HG03103 (cell line): ENCODE data around the gene TTC36.
"Not testable (repeated sequence)": the region's sequence is repeated elsewhere in the genome, so short reads cannot be mapped to it uniquely, and the experiment has no call there.

ENCODE experiments used
- ATAC-seq: cut with Tn5 transposase; IDR thresholded peaks from one replicate; pipeline ENCODE4 v1.9.1; 2021; ENCODE audit warnings: low read depth; ENCODE audit not compliant: unreplicated experiment

TTC36 gene

DNA sequence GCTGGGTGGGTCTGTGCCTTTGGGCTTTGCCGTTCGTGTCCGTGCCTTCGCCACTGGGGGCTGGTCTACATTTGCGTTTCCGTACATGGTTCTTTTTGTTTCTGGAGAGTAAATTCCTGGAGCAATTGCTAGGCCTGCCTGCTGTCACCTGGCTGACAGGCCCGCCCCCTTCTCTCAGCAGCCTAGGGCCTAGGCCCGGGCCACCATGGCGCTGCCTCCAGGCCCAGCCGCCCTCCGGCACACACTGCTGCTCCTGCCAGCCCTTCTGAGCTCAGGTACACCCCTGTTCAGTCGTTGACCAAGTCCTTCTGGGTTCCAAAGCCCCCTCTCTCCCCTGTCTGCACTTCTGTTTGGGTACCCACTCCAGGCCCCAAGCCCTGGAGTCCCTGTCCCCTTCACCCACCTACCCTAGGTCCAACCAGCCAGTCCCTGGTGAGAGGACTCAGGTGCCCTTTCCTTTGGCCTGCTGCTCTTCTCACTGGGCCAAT is 4.4 kb downstream of the TTC36 start:
- no peak for ATAC-seq

DNA sequence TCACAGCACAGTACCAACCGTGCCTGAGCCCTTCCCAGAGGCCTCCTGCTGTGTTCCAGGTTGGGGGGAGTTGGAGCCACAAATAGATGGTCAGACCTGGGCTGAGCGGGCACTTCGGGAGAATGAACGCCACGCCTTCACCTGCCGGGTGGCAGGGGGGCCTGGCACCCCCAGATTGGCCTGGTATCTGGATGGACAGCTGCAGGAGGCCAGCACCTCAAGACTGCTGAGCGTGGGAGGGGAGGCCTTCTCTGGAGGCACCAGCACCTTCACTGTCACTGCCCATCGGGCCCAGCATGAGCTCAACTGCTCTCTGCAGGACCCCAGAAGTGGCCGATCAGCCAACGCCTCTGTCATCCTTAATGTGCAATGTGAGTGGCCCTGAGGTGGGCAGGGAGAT is 4.8 kb downstream of the TTC36 start:
- ATAC-seq: no peak

DNA sequence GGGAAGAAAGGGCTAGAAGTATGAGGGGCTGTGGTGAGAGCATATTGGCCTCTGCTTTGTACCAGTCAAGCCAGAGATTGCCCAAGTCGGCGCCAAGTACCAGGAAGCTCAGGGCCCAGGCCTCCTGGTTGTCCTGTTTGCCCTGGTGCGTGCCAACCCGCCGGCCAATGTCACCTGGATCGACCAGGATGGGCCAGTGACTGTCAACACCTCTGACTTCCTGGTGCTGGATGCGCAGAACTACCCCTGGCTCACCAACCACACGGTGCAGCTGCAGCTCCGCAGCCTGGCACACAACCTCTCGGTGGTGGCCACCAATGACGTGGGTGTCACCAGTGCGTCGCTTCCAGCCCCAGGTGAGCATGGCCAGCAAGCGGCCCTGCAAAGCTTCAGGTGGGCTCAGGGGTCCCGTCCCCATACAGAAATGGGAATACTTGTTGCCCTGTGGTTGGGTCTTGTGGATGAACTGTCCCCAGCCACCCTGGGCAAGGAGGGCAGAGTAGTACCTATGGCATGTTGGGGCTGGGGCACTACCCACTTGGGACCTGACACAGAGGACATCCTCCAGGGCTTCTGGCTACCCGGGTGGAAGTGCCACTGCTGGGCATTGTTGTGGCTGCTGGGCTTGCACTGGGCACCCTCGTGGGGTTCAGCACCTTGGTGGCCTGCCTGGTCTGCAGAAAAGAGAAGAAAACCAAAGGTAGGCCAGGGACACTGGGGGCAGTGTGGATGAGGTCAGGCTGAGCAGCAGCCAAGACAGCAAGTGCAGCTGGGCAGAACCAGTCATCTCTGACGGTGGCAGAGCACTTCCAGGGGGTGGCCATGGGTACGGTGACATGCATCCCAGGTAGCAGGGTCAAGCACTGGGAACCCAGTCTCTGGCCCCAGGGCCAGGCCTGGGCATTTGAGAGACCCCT is 5.8 kb downstream of the TTC36 start:
- ATAC-seq: no peak

DNA sequence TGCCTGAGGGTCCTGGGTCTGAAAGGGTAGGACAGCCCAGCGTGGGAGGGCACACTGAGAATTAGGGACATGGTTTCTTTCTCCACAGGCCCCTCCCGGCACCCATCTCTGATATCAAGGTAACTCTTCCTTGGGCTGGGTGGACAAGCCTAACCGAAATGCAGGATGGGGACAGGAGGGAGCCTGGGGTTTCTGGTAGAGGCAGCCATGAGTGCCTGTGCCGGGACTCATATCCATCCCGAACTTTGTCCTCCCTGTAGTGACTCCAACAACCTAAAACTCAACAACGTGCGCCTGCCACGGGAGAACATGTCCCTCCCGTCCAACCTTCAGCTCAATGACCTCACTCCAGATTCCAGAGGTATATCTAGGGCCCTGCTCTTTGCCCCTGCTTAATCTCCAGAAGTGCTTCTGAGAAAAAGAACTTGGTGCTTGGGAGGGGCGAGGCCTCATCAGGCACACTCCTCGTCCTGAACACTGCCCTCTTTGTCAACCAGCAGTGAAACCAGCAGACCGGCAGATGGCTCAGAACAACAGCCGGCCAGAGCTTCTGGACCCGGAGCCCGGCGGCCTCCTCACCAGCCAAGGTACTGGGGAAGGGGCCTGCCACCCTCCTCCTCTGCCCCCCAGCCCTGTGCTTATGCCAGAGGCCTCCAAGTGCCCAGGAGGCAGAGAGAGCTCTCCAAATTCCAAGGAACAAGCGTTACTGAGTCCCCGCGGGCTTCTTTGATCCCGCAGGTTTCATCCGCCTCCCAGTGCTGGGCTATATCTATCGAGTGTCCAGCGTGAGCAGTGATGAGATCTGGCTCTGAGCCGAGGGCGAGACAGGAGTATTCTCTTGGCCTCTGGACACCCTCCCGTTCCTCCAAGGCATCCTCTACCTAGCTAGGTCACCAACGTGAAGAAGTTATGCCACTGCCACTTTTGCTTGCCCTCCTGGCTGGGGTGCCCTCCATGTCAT is 6.8 kb downstream of the TTC36 start:
- no peak for ATAC-seq

DNA sequence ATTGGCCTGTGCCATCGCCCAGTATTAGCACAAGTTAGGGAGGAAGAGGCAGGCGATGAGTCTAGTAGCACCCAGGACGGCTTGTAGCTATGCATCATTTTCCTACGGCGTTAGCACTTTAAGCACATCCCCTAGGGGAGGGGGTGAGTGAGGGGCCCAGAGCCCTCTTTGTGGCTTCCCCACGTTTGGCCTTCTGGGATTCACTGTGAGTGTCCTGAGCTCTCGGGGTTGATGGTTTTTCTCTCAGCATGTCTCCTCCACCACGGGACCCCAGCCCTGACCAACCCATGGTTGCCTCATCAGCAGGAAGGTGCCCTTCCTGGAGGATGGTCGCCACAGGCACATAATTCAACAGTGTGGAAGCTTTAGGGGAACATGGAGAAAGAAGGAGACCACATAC is 8.0 kb downstream of the TTC36 start:
- no peak for ATAC-seq

DNA sequence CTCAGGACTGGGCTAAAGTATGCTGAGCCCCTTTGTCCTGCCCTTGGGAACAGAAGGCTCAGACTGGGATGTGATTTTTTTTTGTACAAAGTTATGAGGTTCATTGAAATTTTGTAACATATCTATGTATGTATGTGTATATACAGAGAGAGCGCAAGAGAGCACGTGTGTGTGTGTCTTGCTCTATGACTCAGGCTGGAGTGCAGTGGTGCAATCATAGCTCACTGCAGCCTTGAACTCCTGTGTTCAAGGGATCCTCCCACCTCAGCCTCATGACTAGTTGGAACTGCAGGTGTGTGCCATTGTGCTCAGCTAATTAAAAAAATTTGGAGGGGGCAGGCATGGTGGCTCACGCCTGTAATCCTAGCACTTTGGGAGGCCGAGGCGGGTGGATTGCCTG is 9.5 kb downstream of the TTC36 start:
- ATAC-seq: no peak

DNA sequence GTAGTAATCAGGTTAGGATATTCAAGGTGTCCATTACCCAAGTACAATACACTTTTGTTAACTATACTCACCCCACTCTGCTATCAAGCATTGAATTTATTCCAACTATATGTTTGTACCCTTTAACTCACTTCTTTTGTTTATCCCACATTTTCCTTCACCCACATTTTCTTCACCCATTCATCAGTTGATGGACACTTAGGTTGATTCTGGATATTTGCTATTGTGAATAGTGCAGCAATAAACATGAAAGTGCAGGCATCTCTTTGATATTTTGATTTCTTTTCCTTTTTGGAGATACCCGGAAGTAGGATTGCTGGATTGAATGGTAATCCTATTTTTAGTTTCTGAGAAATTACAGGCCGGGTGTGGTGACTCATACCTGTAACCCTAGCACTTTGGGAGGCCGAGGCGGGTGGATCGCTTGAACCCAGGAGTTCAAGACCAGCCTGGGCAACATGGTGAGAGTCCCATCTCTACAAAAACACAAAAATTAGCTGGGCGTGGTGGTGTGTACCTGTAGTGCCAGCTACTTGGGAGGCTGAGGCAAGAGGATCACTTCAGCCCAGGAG is 10.2 kb downstream of the TTC36 start:
- ATAC-seq: no peak

DNA sequence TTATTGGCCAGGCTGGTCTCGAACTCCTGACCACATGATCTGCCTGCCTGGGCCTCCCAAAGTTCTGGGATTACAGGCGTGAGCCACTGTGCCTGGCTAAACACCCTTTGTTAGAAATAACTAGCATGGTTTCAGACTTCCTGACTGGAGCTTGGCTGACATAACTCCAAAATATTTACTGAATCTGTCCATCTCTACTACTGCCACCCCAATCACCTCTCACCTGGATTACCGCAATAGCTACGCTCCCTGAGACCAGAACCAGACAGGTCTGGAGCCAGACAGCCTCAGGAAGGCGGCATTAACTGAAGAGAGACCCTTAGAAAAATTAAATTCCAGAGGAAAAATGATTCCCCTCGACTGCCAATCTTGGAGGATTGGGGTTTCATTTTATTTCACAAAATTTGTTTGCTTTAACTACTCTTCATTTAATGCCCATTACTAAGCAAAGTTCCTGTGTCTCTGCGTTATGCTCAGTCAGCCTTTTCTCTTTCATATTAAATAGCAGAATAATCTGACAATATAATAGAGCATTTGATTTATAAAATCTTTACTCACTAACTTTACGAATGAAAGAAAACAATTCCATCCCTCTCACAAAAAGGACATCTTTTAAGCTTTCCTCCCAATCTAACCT is 16.9 kb downstream of the TTC36 start:
- ATAC-seq: no peak

DNA sequence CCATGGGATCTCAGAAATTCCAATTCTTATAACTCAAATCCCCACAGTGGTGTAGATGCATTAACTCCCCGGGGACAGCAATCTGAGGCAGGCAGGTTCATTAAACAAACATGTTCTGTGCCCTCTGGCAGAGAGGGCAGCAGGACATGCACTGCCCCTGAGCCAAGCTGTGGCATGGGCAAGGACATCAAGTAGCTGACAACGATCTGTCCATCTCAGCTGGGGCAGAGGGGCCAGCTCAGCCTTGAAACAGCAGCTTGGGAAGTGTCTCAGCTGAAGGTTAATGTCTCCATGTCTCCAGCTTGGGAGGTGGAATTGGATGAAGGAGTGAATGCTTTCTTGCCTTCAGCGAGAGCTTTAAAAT is 17.4 kb downstream of the TTC36 start:
- no peak for ATAC-seq

DNA sequence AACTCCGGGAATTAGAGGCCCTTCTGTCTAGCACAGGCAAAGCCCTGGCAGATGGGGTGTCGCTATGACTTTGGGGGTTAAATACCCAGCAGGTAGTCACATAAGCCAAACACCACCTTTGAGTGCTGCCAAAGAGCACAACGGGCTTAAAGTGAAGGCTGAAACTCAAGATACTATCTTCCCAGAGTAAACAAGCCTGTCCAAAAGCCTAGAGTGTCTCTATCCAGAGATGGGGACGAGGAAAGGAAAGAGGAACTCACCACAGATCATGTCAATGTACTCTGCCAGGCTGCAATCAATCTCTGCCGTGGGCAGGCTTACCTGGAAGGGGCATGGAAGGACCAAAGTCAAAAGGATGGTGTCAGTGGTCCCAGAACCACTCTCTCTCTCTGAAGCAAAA is 18.3 kb downstream of the TTC36 start:
- ATAC-seq: no peak

DNA sequence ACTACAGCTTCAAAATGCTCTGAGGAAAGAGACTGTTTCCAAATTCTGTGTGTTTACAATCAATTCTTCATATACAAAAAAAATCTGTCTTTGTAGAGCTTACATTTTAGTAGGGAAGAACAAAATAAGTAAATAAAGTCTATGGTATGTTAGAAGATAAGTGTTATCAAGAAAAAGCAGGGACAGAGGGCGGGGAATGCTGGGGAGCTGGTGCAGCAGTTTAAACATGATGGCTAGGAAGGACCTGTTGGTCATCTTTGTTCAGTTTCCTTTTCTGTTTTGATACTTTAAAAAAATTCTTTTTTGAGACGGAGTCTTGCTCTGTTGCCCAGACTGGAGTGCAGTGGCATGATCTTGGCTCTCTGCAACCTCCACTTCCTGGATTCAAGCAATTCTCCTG is 19.9 kb downstream of the TTC36 start:
- no peak for ATAC-seq

DNA sequence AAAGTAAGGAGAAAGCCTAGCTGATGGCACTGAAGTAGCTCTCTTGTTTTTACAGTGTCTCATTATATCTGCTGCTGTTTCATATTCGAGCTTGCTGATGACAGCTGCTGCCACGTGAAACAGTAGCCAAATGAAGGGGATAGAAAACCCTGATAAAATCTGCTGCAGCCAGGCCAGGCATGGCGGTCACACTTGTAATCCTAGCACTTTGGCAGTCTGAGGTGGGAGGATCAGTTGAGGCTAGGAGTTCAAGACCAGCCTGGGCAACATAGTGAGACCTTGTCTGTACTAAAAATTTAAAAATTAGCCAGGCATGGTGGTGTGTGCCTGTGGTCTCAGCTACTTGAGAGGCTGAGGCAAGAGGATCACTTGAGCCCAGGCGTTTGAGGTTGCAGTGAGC is 25.1 kb downstream of the TTC36 start:
- no peak for ATAC-seq

DNA sequence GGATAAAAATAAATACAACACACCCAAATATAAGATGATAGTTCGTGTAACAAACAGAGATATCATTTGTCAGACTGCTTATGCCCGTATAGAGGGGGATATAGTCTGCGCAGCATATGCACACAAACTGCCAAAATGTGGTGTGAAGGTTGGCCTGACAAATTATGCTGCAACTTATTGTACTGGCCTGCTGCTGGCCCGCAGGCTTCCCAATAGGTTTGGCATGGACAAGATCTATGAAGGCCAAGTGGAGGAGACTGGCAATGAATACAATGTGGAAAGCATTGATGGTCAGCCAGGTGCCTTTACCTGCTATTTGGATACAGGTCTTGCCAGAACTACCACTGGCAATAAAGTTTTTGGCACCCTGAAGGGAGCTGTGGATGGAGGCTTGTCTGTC is 33.5 kb downstream of the TTC36 start:
- ATAC-seq: no peak

DNA sequence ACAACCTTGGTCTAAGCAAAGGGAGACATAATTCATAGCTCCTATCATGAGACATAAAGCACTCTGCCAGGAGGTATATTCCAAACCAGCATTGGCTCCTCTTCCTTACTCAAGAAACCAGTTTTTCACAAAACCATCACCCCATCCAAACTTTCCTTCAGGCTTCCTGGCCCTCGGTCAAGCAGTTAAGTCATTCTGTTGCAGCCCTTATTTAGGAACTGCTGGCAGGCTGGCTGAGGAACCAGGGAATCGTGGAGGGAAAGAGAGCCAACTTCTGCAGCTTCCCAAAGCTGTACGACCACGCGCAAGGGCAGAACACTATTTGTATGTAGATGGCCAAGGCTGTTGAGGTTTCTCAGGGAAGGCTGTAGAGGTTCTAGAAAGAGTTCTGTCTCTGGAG is 37.8 kb downstream of the TTC36 start:
- ATAC-seq: no peak

DNA sequence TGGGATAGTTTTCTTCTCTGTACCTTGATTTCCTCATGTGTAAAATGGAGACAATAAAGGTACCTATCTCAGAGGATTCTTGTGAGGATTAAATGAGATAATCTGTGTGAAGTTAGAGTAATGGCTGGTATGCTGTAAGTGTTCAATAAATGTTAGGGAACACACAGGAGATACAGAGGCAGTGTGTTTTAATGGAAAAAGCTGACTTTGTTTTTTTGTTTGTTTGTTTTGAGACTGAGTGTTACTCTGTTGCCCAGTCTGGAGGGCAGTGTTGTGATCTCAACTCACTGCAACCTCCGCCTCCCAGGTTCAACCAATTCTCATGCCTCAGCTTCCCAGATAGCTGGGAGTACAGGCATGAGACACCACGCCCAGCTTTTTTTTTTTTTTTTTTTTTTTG is 42.4 kb downstream of the TTC36 start:
- no peak for ATAC-seq

DNA sequence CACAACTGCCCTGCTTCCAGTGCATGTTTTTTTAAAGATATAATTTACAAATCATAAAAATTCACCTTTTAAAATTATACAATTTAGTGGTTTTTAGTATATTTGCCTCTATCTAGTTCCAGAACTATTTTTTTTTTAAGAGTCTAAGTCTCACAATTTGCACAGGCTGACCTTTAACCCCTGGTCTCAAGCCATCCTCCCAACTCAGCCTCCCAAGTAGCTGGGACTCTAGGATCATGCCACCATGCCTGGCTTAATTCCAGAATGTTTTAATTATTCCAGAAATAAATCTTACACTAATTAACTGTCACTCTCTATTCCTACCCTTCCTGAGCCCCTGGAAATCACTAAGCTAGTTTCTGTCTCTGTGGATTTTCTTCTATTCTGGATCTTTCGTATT is 43.5 kb downstream of the TTC36 start:
- no peak for ATAC-seq

DNA sequence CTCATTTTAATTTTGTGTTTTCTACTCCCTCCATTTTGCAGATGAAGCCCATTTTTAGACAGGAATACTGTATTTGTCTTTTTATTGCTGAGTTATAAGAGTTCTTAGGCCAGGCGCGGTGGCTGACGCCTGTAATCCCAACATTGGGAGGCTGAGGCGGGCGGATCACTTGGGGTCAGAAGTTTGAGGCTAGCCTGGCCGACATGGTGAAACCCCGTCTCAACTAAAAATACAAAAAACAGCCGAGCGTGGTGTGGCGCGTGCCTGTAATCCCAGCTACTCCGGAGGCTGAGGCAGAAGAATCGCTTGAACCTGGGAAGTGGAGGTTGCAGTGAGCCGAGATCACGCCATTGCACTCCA is 44.4 kb downstream of the TTC36 start:
- ATAC-seq: not testable (repeated sequence)

DNA sequence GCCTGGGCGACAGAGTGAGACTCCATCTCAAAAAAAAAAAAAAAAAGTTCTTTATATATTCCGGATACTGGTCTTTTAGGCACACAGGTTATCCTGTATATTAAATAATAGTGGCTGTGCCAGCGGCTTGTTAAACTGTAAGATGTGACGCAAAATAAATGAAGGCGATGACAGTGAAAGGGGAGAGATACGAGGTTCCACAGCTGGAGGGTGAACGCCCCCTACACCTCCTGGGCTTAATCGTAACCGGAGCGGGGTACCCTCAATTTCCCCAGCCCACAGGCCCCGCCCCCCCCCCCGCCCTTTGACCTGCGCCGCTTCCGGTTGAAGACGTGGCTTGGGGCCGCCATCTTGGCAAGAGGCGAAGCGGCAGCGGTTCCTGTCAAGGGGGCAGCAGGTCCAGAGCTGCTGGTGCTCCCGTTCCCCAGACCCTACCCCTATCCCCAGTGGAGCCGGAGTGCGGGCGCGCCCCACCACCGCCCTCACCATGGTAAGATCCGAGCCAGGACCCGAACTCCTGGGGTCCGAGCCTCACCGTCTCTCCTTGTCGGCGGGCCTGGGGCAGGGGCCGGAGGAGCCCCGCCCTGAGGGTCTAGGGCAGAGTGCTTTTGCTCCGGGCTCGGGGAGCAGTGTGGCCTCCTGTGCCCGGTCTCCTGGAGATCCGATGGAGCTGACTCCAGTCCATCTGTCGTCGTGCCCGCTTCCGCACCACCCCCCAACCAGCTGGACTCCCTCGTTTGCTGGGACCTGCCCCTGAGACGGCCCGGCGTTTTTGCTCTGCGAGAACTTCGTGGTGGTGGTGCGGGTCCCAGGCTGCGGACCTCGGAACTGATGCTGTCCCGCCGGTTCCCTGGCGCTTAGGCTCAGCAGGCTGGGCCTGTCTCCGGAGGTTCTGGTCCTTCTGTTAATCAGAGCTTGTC is 45.0 kb downstream of the TTC36 start, which contains the start of gene ARCN1:
TSS of gene ARCN1 (plus strand) at position 349 of the 920 bp plus-strand sequence. CDS start at position 488, 139 bp downstream.
- ATAC-seq: peak; percentile 67

DNA sequence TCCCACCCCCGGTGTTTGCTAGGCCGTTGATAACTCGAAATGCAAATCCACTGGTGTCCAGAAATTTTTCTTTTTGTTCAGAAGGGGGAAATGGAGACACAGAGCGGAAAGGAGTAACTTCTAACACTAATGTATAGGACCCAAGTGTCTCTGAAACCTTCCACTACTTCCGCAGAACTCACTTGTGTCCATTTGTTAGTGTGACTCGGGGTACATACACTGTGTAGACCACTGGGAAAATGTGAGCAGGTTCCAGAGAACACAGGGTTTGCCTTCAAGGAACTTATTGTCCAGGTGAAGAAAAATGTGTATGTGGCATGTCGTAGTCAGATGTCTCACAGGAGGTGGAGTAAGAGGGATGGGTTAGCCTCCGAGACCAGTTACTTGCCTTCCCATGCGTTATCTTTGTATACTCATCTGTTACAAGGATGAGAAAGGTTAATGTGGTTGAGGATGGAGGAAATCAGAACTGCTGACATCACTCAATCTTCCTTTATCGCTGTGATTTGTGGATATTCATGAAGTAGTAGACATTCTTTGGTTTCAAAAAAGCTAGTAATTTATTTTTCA is 45.8 kb downstream of the TTC36 start:
- ATAC-seq: no peak
